Ureter (tissue), 1 donor: ENCODE measurements around the gene PDE2A. TPM values are rescaled to one million over a fixed set of nuclear protein-coding genes. Genes with fewer than 3 reads are reported as not detected.

ENCODE experiments used
- DNase-seq: peaks from one replicate; pipeline ENCODE4 v3.0.0-alpha.2; 2020; ENCODE audit warnings: low spot score
- total RNA-seq: library from RNA; stranded (reverse); gene quantifications from one replicate; pipeline ENCODE4 v1.2.4, GENCODE V29; 2023
- donor health status: DM: yes; HTN: yes; CAD: no.

The PDE2A gene
- total RNA-seq, 1 donor from 2014 or later = 49.6 TPM

- DNase-seq = no peak
Observed at GRCh38 chr11:72615329-72615728, 58.9 kb downstream of the PDE2A start.

- DNase-seq = no peak
Observed at GRCh38 chr11:72614381-72614780, 59.8 kb downstream of the PDE2A start.

DNA sequence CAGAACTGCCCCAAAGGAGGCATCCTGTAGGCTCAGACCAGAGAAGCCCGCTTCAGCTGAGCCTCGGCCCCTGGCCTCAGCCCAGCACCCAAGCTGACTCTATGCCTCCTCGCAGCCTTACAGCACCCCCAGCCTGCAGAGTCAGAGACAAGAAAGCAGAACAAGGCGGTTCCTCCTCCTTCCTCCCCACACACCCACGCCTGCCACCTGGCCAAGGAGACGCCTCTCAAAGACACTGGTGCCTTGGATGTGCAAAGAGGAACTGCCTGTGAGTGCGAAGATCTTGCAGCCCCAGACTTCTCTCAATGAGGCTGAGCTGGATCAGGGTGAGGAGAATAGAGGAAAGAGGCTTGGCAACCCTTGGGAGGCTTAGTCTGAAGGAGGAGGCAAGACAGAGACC, 60.2 kb downstream of the PDE2A start:
- no peak for DNase-seq

DNA sequence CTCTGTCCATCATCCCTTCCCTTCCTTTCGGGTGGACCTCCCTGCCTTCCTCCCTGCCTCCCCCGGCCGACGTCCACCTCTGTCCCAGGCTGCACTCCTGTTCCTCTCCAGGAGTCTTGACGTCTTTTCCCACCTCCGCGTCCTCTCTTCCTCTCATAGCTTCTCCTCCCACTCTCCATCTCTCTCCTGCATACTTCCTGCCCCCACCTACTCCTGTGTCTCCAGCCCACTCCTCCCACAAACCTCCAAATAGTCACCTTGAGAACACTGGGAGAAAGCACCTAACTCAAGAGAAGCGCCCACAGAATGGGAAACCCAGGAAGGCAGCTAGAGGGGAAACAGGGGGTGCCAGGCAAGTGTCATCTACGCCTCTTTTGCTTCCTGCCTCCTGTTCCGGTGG, 60.8 kb downstream of the PDE2A start:
- DNase-seq = no peak

DNA sequence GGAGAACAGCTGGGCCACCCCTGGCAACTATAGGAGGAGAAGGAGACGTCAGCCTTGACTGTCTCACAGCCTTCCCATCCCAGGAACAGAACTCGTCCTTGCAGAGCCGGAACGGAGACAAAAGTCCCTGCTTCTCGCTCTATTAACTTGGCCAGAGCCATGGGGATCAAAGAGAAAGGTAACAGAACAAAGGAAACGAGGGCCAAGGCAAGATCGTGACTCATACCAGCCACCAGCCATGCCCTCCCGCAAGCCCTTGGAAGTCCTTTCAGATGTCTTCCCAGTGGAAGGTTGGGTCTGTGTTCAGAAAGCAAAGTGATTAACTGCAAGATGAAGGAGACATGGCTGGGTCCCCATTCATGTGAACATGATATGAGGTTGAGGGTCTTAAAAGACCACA, 64.7 kb downstream of the PDE2A start:
- no peak for DNase-seq

DNA sequence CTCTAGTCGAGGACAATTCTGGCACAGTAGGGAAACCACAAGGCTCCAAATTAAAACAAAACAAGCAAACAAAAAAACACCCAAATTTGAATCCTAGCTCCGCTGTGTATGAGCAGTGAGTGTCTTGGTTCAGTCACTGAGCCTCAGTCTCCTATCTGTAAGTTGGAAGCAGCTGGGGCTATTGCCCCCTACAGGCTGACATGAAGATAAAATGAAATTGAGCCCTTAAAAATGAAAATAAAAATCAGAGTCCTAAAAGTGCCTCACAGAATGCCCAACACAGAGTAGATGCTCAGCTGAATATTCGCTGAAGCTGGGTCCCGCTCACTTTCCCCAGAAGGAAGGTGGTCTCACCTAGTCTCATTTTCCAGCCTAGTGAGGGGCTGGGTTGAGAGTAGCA, 65.2 kb downstream of the PDE2A start:
- DNase-seq = no peak

DNA sequence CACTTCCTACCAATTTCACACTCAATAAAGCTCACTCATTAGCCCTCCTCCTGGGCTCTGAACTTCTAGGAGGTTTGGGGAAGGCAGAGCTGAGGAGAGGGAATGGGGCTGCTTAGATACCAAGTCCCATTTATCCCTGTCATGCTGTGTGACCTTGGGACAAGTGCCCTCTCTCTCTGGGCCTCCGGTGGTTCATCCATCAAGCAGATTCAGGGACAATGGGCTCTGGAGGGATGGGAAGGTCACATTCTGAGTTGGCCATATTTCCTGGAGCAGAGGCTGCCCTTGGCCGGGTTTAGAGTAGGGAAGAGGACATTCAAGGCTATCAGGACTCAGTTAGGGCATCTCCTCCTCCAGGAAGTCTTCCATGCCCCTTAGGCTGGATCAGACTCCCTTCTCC, 66.7 kb downstream of the PDE2A start:
- no peak for DNase-seq

- DNase-seq = no peak
Observed at GRCh38 chr11:72606748-72607468, 67.3 kb downstream of the PDE2A start.

GRCh38 chr11:72605973-72606747, 68.1 kb downstream of the PDE2A start:
- DNase-seq = no peak

- DNase-seq = no peak
Observed at GRCh38 chr11:72604256-72604655, 70.0 kb downstream of the PDE2A start.

DNA sequence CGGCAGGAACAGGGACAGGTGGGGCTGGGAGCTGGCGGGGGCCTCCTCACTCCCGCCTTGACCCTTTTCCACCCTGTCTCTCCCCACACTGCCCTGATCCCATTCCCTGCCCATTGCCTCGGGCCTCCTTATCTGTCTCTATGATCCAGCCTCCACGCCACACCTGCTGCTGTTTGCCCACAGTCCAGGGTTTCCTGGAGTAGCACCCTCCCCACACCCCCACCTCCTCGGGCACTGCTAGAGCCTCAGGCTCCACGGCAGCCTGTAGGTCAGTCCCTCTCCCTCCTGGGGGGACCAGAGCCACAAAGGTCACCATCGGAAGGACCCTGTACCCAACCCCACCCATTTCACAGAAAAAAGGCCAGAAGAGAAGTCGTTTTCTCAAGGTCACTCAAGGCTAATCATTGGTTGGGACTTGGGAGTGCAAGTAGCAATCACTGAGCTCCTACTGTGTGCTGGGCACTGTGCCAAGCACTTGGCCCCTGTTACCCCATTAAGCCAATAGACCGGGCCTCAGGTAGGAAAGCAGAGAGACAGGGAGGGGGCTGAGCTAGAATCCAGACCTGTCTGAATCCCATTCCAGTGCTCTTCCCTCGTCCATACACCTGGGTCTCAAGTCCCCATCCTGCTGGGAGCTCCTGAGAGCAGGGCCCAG, 71.8 kb downstream of the PDE2A start:
- DNase-seq = no peak

DNA sequence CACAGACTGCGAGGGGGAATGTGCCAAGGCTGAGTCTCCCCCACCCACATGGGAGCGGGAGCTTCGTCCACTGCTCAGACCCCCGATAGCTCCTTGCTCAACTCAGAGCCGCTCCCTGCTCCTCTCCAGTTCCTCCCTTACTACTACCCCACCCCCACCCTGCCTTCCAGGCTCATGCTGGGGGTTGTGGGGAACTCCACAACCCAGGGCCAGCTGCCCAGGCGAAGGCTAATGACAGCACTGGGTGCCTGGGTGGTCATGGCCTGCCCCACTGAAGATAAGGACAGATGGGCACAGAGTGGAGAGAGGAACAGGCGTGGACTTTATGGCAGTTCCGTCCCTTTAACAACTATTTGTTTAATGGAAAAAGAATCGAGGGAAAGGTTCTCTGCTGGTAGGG, 73.7 kb downstream of the PDE2A start:
- no peak for DNase-seq

GRCh38 chr11:72599325-72600117, 74.7 kb downstream of the PDE2A start:
- DNase-seq = no peak

DNA sequence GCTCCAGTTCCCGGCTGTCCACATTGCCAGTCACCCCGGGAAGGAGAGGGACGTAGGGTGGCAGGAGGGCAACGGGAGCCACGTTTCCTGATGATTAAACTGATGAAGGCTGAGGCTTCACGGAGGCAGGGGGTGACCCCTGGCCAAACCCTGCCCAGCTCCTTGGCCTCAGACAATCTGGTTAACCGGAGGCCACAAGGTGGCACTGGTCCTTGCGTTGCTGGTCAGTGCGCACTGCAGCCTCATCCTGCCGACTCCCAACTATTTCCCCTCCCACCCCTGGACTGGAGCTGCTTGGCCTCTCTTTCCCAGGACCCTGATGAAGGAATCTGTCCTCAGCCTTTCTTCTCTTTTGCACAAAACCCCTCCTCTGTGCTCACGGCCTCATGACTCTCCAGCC, 75.3 kb downstream of the PDE2A start:
- no peak for DNase-seq

DNA sequence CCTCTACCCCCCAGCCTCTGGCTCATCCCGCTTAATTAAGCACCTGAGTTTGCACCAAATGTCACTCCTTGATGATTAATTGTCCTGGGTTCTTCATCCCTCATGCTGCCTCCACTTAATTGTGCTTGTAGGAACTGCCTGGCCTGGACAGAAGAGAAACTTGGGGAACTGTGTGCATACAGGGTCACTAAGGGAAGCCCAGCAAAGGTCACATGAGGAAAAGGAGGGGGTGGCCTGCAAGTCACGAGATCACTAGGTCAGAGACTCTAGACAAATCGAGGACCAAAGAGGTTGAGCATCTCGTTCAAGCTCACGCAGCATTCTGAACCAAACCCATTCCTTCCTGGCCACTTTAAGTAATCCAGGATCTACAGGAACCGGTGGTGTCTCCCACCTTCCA, 75.8 kb downstream of the PDE2A start:
- DNase-seq = no peak

GRCh38 chr11:72597721-72598120, 76.5 kb downstream of the PDE2A start:
- DNase-seq = no peak

DNA sequence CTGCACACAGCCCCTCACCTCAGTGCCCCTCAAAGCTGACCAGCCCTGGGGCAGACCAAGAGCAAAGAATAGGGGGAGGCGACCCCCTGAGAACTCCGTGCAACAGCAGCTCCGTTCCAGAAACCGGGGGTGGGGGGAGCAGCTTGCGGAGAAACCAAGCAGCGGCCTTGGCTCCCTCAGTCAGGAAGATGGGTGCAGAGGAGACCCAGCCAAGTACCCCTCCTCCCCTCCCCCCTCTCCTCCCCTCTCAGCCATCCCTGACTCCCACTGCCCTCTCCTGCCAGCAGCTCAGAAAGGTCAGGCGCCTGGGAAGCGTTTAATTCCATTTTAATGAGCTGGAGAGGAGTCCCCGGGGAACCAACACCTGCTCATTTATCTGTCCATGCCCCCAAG, 78.9 kb downstream of the PDE2A start:
- DNase-seq = no peak

DNA sequence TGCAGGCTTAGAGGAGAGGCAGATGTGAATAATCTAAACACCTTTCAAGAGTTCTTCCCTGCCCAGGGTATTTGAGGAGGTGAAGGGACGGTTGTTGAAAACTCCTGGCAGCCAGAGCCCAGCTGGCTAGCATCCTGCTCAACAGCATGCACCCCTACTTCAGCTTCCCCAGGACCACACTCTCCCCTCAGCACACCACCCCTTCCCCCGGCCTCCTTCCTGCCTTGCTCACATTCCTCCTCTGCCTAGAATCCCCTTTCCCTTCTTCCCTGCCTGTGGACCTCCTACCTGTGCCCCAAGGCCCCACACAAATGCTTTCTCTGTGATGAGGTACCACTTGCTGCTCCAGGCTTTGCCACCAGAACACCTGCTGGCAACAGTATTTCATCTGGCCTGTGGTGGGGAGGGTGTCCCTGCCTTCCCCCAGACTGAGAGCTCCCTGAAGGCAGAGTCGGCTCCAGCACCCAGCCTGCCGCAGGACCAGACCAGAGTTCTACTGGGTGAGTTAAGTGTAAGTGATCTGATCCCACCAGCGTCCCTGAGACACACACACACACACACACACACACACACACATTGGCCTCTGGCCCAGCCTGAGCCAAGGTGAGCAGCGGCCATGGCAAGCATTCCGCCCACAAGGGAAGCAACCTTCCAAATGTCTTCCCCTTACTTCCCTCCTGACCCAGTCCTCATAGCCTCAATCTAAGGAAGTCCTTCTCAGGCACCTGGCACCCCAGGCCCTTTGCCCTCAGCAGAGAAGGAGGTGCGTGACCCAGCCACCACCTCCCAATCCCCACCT, 79.5 kb downstream of the PDE2A start:
- no peak for DNase-seq

DNA sequence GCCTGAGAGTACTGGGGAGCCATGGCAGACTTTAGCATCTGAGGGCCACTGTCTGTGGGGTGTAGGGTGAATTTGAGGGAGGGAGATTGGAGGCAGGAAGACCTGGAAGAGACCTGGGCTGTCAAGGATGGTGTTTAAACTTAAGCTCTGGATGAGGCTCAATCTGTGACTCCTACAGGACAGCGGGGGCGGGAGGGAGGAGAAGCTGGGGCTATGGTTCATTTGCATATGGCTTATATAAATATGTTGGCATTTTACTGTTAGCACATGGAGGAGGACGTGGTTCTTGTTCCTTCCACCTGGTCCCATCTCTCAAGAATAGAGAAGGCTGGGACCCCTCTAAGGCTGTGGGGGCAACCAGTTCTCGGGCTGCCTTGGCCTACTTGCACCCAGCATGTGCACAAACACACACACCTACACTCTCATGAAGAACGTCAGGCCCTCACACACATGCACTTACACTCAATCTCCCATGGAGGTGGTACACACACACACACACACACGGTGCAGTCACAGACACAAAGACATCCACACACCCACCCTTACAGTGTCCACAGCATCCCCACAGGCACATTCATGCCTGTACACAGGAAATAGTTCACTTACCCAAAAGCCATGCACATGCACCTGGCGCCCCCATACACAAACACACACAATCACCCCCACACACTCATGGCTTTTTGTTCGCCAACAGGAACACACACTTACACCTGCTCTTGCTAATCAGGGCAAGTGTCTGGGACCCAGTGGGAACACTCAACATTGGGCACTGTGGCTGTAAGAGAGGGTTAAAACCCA, 81.3 kb downstream of the PDE2A start:
- no peak for DNase-seq

- DNase-seq = no peak
Observed at GRCh38 chr11:72591785-72592502, 82.3 kb downstream of the PDE2A start.
